ENCODE results near the gene TMEM30A.

Gene TMEM30A

DNA sequence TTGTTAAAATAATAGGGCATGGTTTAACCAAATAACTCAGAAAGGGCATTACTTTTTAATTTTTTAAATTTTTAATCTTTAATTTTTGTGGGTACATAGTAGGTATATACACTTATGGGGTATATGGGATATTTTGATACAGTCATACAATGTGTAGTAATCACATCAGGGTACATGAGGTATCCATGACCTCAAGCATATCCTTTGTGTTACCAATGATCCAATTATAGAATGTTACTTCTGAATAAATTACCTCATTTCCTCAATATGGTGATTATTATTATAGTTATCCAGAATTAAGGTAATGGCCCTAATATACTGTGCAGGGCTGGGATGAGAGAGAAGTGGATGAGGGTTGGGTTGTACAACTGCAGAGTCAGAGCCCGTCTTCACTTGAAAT lies 45.1 kb upstream of the TMEM30A start:
- no peaks in the 10 kb centered on the region for H4K20me1 ChIP-seq (ENCODE audit: insufficient read depth, low read length)
- H3K36me3 ChIP-seq (replicated peaks; ENCODE audit: insufficient read depth, low read length) = no peaks in the 10 kb centered on the region
- H3K79me2 ChIP-seq (ENCODE audit: low read length) = no peaks in the 10 kb centered on the region
- H3K9ac ChIP-seq (ENCODE audit: low read length) = no peak overlapping the region
- no peaks in the 10 kb centered on the region for H3F3A ChIP-seq (ENCODE audit: insufficient read depth, low read length)
- no peaks in the 10 kb centered on the region for H3K9me2 ChIP-seq (replicated peaks; ENCODE audit: insufficient read depth, low read length)
- no peaks in the 10 kb centered on the region for H3K4me1 ChIP-seq (ENCODE audit: low read length)
- TF ChIP-seq CTCF (IDR thresholded peaks at IDR 0.05; ENCODE audit: low read length) = no peak
- TF ChIP-seq EZH2 (optimal IDR thresholded peaks at IDR 0.05; ENCODE audit: low read depth, low read length) = no peak
- no peak for TF ChIP-seq EZH2phosphoT487 (IDR thresholded peaks at IDR 0.05; ENCODE audit: low read length)
- H3K27me3 ChIP-seq (replicated peaks; ENCODE audit: insufficient read depth, low read length) = no peaks in the 10 kb centered on the region
- no peak overlapping the region for H3K4me3 ChIP-seq (ENCODE audit: low read length)
- no peak for DNase-seq
- no peak overlapping the region for H3K27ac ChIP-seq (ENCODE audit: low read length)
- H3K9me3 ChIP-seq (replicated peaks; ENCODE audit: insufficient read depth, low read length) = no peaks in the 10 kb centered on the region
- no peak overlapping the region for H2AFZ ChIP-seq (ENCODE audit: low read length)
- no peak overlapping the region for H3K4me2 ChIP-seq (ENCODE audit: low read depth, low read length)

DNA sequence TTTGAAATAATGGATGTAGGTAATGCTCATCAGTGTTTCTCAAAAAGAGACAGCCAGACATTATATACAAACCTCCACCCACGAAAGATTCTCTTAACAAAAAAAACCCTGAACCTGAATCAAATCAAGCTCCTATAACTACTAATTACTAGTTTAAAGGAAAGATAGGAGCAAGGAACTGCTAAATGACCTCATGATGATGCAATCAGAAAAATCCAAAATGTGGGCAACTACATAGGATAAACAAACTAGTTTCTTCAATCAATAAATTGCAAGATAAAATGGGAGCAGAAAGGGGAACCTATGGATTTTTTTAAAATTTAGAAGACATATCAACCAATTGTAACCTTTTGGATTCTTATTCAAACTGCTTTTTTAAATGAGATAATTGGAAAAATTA lies 43.2 kb upstream of the TMEM30A start:
- DNase-seq = no peak

GRCh38 chr6:75326557-75327258 lies 42.1 kb upstream of the TMEM30A start:
- H3F3A ChIP-seq (ENCODE audit: insufficient read depth, low read length) = no peaks in the 10 kb centered on the region
- no peaks in the 10 kb centered on the region for H3K79me2 ChIP-seq (ENCODE audit: low read length)
- H3K4me3 ChIP-seq (ENCODE audit: low read length) = no peak overlapping the region
- H3K36me3 ChIP-seq (replicated peaks; ENCODE audit: insufficient read depth, low read length) = no peaks in the 10 kb centered on the region
- no peak for DNase-seq
- H3K4me1 ChIP-seq (ENCODE audit: low read length) = no peaks in the 10 kb centered on the region
- no peaks in the 10 kb centered on the region for H4K20me1 ChIP-seq (ENCODE audit: insufficient read depth, low read length)
- no peaks in the 10 kb centered on the region for H3K9me2 ChIP-seq (replicated peaks; ENCODE audit: insufficient read depth, low read length)
- H3K4me2 ChIP-seq (ENCODE audit: low read depth, low read length) = no peak overlapping the region
- H3K9me3 ChIP-seq (replicated peaks; ENCODE audit: insufficient read depth, low read length) = no peaks in the 10 kb centered on the region
- H3K27ac ChIP-seq (ENCODE audit: low read length) = no peak overlapping the region
- H2AFZ ChIP-seq (ENCODE audit: low read length) = no peak overlapping the region
- TF ChIP-seq CTCF (IDR thresholded peaks at IDR 0.05; ENCODE audit: low read length) = no peak
- no peak for TF ChIP-seq EZH2 (optimal IDR thresholded peaks at IDR 0.05; ENCODE audit: low read depth, low read length)
- no peak overlapping the region for H3K9ac ChIP-seq (ENCODE audit: low read length)
- no peaks in the 10 kb centered on the region for H3K27me3 ChIP-seq (replicated peaks; ENCODE audit: insufficient read depth, low read length)

More for the DNA sequence above, 43.2 kb upstream of the TMEM30A start:
- no peaks in the 10 kb centered on the region for H3K9me2 ChIP-seq (replicated peaks; ENCODE audit: insufficient read depth, low read length)
- H3K4me2 ChIP-seq (ENCODE audit: low read depth, low read length) = no peak overlapping the region
- H3K79me2 ChIP-seq (ENCODE audit: low read length) = no peaks in the 10 kb centered on the region
- no peaks in the 10 kb centered on the region for H3K4me1 ChIP-seq (ENCODE audit: low read length)
- H3K4me3 ChIP-seq (ENCODE audit: low read length) = no peak overlapping the region
- H3K27ac ChIP-seq (ENCODE audit: low read length) = no peak overlapping the region
- no peaks in the 10 kb centered on the region for H3K9me3 ChIP-seq (replicated peaks; ENCODE audit: insufficient read depth, low read length)
- H2AFZ ChIP-seq (ENCODE audit: low read length) = no peak overlapping the region
- H3F3A ChIP-seq (ENCODE audit: insufficient read depth, low read length) = no peaks in the 10 kb centered on the region
- no peak overlapping the region for H3K9ac ChIP-seq (ENCODE audit: low read length)
- no peaks in the 10 kb centered on the region for H3K27me3 ChIP-seq (replicated peaks; ENCODE audit: insufficient read depth, low read length)
- no peaks in the 10 kb centered on the region for H4K20me1 ChIP-seq (ENCODE audit: insufficient read depth, low read length)
- H3K36me3 ChIP-seq (replicated peaks; ENCODE audit: insufficient read depth, low read length) = no peaks in the 10 kb centered on the region
- TF ChIP-seq EZH2phosphoT487 (IDR thresholded peaks at IDR 0.05; ENCODE audit: low read length) = no peak
- no peak for TF ChIP-seq CTCF (IDR thresholded peaks at IDR 0.05; ENCODE audit: low read length)
- TF ChIP-seq EZH2 (optimal IDR thresholded peaks at IDR 0.05; ENCODE audit: low read depth, low read length) = no peak

Data from MM.1S (cell line).